OCI-LY1 (cell line): ENCODE measurements around the gene NAXD.

Experiments used
- H2AFZ ChIP-seq: fragments of 200-600 bp; sonication (generic), shearing (Covaris generic); 2 replicates; pipeline ENCODE4 v1.6.0; 2014; ENCODE audit warnings: antibody characterized with exemption, mild to moderate bottlenecking, low read length
- H3F3A ChIP-seq: fragments of 200-600 bp; sonication (generic), shearing (Covaris generic); 2 replicates; pipeline ENCODE4 v1.6.0; 2014; ENCODE audit warnings: mild to moderate bottlenecking, antibody characterized with exemption, low read length, moderate library complexity; ENCODE audit not compliant: insufficient read depth
- H3K27ac ChIP-seq: fragments of 200-600 bp; sonication (generic); 2 replicates; pipeline ENCODE4 v1.5.1; 2014; ENCODE audit warnings: low read length, mixed run types, mild to moderate bottlenecking, low read depth; ENCODE audit not compliant: poor library complexity, severe bottlenecking
- H3K27me3 ChIP-seq: fragments of 200-600 bp; sonication (generic); 2 replicates; pipeline ENCODE4 v1.6.0; 2014; ENCODE audit warnings: antibody characterized with exemption, mild to moderate bottlenecking, low read length, moderate library complexity; ENCODE audit not compliant: insufficient read depth
- H3K36me3 ChIP-seq: fragments of 200-600 bp; sonication (generic); 2 replicates; pipeline ENCODE4 v1.6.1; 2014; ENCODE audit warnings: mild to moderate bottlenecking, antibody characterized with exemption, low read length, moderate library complexity, mixed read lengths; ENCODE audit not compliant: insufficient read depth
- H3K4me1 ChIP-seq: fragments of 200-600 bp; sonication (generic); 2 replicates; pipeline ENCODE4 v1.5.1; 2014; ENCODE audit warnings: mild to moderate bottlenecking, low read length, moderate library complexity; ENCODE audit not compliant: insufficient read depth, severe bottlenecking
- H3K4me2 ChIP-seq: fragments of 200-600 bp; sonication (generic), shearing (Covaris generic); 2 replicates; pipeline ENCODE4 v1.6.1; 2014; ENCODE audit warnings: low read length
- H3K4me3 ChIP-seq: fragments of 200-600 bp; sonication (generic); 2 replicates; pipeline ENCODE4 v1.5.1; 2014; ENCODE audit warnings: low read length, low read depth, mild to moderate bottlenecking, mixed read lengths; ENCODE audit not compliant: poor library complexity, severe bottlenecking
- H3K79me2 ChIP-seq: fragments of 200-600 bp; shearing (Covaris generic); 2 replicates; pipeline ENCODE4 v1.6.1; 2016; ENCODE audit warnings: mixed run types, low read length, mixed read lengths; ENCODE audit not compliant: insufficient read depth
- H3K9ac ChIP-seq: fragments of 200-600 bp; sonication (generic), shearing (Covaris generic); 2 replicates; pipeline ENCODE4 v1.6.1; 2014; ENCODE audit warnings: mild to moderate bottlenecking, low read length, mixed read lengths
- H3K9me2 ChIP-seq: fragments of 200-600 bp; sonication (generic), shearing (Covaris generic); 2 replicates; pipeline ENCODE4 v1.6.1; 2014; ENCODE audit warnings: low read depth, mild to moderate bottlenecking, low read length, mixed read lengths
- H3K9me3 ChIP-seq: fragments of 200-600 bp; shearing (Covaris generic); 2 replicates; pipeline ENCODE4 v1.6.1; 2014; ENCODE audit warnings: low read length, mixed read lengths
- H4K20me1 ChIP-seq: fragments of 200-600 bp; sonication (generic), shearing (Covaris generic); 2 replicates; pipeline ENCODE4 v1.6.0; 2016; ENCODE audit warnings: mild to moderate bottlenecking, low read length; ENCODE audit not compliant: insufficient read depth
- EZH2 ChIP-seq: fragments of 200-600 bp; sonication (generic), shearing (Covaris generic); IDR thresholded peaks from 2 replicates; pipeline ENCODE4 v1.8.0; 2017; ENCODE audit warnings: borderline replicate concordance, mixed run types, mild to moderate bottlenecking, antibody characterized with exemption, low read length, moderate library complexity, mixed read lengths
- TF ChIP-seq, protein P1 (sequence below): fragments of 200-600 bp; sonication (generic), shearing (Covaris generic); IDR thresholded peaks from 2 replicates; pipeline ENCODE4 v1.5.1; 2017; ENCODE audit warnings: mild to moderate bottlenecking, antibody characterized with exemption, low read length, moderate library complexity, mixed read lengths

The NAXD gene

DNA sequence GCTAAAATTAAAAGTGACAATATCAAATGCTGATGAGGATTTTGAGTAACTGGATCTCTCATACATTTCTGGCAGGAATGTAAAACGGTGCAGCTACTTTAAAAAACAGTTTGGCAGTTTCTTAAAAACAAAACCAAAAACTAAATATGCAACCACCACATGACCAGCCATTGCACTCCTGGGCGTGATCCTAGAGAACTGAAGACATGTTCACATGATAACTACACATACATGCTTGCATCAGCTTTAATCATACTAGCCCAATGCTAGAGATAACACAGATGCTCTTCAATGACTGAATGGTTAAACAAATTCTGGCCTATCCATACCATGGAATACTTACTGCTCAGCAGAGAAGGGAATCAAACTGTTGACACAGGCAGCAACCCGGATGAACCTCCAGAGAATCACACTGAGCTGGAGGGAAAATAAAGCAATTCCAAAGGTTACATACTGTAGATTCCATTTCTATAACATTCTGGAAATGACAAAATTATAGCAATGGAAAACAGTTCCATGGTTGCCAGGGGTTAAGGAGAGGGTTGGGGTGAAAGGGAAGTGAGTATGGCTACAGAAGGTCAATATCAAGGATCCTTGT is 25.5 kb upstream of the NAXD start:
- Histone ChIP-seq H3F3A (no peaks in the 10 kb centered on the region), H3K4me3 (no peak overlapping the region), H3K9me2 (no peaks in the 10 kb centered on the region), H3K36me3 (no peaks in the 10 kb centered on the region), H3K27ac (no peak overlapping the region), H3K9me3 (no peaks in the 10 kb centered on the region), H3K4me1 (no peaks in the 10 kb centered on the region), H3K27me3 (no peaks in the 10 kb centered on the region; the same call in 1 of the 2 replicates), H4K20me1 (no peaks in the 10 kb centered on the region), H3K79me2 (no peaks in the 10 kb centered on the region), H3K4me2 (no peak overlapping the region), H3K9ac (no peak overlapping the region), H2AFZ (no peak overlapping the region)
- TF ChIP-seq, protein P1, sequence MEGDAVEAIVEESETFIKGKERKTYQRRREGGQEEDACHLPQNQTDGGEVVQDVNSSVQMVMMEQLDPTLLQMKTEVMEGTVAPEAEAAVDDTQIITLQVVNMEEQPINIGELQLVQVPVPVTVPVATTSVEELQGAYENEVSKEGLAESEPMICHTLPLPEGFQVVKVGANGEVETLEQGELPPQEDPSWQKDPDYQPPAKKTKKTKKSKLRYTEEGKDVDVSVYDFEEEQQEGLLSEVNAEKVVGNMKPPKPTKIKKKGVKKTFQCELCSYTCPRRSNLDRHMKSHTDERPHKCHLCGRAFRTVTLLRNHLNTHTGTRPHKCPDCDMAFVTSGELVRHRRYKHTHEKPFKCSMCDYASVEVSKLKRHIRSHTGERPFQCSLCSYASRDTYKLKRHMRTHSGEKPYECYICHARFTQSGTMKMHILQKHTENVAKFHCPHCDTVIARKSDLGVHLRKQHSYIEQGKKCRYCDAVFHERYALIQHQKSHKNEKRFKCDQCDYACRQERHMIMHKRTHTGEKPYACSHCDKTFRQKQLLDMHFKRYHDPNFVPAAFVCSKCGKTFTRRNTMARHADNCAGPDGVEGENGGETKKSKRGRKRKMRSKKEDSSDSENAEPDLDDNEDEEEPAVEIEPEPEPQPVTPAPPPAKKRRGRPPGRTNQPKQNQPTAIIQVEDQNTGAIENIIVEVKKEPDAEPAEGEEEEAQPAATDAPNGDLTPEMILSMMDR, result no peak
- TF ChIP-seq EZH2, result no peak

DNA sequence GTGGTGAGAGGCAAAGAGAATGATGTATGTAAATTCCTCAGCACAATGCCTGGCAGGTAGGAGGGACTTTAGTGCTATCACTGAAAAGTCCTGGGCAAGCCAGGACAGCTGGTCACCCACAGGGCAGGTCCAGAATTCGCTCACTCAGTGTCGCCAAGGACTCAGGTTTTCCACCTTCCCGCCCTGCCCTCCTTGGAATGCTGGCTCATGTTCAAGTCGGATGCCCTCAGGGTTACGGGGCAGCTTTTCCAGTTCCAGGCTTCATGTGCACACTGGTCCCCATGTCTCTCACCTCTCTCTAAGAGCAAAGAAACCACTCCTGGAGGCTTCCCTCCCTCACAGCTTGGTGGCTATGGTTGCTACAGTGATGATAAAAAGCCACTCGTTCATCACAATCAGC is 24.8 kb upstream of the NAXD start:
- Histone ChIP-seq H3K36me3 (no peaks in the 10 kb centered on the region), H3K27me3 (no peaks in the 10 kb centered on the region; the same call in 1 of the 2 replicates), H3K9me3 (no peaks in the 10 kb centered on the region), H3F3A (no peaks in the 10 kb centered on the region), H3K9me2 (no peaks in the 10 kb centered on the region), H3K4me1 (no peaks in the 10 kb centered on the region), H3K4me2 (no peak overlapping the region), H3K27ac (no peak overlapping the region), H2AFZ (no peak overlapping the region), H4K20me1 (no peaks in the 10 kb centered on the region), H3K79me2 (no peaks in the 10 kb centered on the region), H3K4me3 (no peak overlapping the region), H3K9ac (no peak overlapping the region)
- no peak for TF ChIP-seq EZH2
- TF ChIP-seq, protein P1, result no peak

DNA sequence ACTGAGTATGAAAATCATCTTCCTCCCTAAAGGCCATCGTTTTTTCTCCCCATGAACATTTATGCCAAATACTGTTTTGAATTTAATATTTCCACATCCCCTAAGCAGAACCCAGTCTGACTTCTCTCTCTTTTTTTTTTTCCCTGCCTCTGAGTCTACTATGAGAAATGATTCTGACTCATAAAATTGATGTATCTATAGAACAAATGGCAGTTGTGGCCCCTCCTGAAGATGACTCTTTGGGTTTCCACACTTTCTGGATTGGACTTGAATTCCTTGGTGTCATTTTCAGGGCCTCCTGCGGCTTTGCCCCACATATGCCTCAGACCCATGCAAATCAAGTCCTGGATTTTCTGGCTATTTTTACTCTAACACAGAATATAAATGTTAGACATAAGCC is 22.7 kb upstream of the NAXD start:
- no peaks in the 10 kb centered on the region for H3K9me2 ChIP-seq
- no peak overlapping the region for H3K27ac ChIP-seq
- H3F3A ChIP-seq, result no peaks in the 10 kb centered on the region
- H3K79me2 ChIP-seq, result no peaks in the 10 kb centered on the region
- H3K4me3 ChIP-seq, result no peak overlapping the region
- TF ChIP-seq, protein P1, result no peak
- no peak for TF ChIP-seq EZH2
- no peaks in the 10 kb centered on the region for H3K4me1 ChIP-seq
- no peak overlapping the region for H2AFZ ChIP-seq
- H3K9ac ChIP-seq, result no peak overlapping the region
- H3K36me3 ChIP-seq, result no peaks in the 10 kb centered on the region
- H3K9me3 ChIP-seq, result no peaks in the 10 kb centered on the region
- no peak overlapping the region for H3K4me2 ChIP-seq
- H3K27me3 ChIP-seq, result no peaks in the 10 kb centered on the region; the same call in 1 of the 2 replicates
- H4K20me1 ChIP-seq, result no peaks in the 10 kb centered on the region
